NCI-H2081 (cell line): ENCODE measurements around the gene FBXL15.
"Not testable (repeated sequence)": the region's sequence is repeated elsewhere in the genome, so short reads cannot be mapped to it uniquely, and the experiment has no call there.

ENCODE experiments used
- DNase-seq, 2 experiments: peaks; one replicate each; lab custom pipeline; 2025; lab: John Stamatoyannopoulos, UW

The FBXL15 gene

DNA sequence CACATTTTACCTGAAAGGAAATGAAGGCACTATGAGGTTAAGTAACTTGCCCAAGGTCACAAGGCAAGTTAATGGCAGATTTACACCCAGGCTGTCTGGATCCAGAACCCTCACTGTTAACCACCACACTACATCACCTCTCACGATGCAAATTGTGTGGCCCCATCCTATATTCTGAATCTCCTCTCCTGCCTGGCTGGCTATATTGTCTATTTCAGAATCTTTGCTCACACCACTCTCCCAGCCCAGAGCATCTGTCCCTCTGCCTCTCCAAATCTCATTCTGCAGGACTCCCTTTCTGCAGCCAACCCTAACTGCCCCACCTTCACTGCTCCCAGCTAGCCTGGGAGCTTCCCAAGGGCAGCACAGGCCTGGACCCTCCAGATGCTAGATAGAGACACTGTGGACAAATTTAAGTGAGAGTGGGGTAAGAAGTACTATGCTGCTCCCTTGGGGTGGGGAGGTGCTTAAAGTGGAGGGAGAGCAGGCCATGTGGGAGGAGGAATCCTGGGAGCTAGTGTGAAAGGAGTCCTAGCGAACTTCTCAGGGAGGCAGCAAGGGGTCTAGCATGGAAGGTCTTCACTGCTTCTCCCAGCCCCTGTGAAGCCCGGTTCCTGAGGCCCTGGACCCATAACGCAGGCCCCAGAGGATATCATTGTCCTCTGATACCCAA lies 11.0 kb downstream of the FBXL15 start:
- DNase-seq, result peak in 1 of 2 experiments; percentile 11

DNA sequence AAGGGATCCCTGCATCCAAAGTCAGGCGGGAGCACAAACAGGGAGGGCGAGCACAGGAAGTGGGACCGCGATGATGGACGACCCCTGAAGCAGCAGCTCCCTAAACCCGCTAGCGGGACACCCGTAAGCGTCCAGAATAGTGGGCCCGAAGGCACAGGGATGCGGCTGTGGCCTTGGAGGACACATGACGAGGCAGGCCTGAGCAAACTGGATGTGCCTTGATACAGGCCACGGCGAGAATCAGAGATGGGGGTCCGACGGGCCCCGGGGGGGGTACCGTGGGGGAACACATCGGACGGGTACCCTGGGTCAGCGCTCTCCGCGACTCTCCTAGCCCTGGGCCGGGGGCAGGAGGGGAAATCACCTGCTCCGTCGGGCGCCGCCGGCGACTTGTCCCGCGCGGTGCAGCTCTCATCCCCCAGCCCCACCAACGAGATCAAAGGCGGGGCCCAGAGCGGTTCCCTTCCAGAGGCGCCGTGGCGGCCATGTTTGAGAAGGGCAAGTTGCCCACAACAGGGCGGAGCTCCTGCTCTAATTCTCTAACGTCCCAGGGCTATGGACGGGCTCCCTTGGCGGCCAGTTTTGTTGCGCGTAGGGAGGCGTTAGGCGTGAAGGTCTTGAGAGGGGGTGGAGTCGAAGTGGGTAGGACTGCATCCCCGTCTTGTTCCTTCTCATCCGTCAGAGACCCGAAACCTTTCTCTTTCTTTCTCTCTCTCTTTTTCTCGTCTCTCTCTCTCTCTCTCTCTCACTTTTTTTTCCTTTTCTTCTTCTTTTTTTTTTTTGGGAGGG lies 11.7 kb downstream of the FBXL15 start, which contains the start of gene CUEDC2:
Gene CUEDC2, minus strand, starts transcription at position 413 of the 789 bp plus-strand sequence. CDS start 7,386 bp downstream, outside the sequence.
- DNase-seq, result peak; percentile 90 to 94

DNA sequence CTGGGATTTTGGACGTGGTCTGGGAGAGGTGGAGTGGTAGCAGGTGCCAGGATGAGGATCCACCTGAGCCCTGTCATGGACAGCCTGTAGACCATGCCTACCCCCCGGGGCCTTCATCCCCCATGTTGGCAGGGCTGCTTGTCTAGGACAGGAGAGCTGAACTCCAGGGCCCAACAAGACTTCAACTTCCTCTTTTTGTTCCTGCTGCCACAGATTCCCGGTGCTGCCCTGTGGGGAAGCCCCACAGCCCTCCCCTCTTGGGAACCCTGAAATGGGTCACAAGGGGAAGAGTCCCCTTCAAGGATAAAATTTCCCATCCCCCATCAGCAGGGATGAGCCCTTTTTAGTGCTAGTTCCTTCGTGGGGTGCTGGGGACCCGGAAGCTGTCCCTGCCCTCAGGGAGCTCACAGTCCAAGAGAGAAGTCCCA lies 13.0 kb downstream of the FBXL15 start:
- no peak for DNase-seq

DNA sequence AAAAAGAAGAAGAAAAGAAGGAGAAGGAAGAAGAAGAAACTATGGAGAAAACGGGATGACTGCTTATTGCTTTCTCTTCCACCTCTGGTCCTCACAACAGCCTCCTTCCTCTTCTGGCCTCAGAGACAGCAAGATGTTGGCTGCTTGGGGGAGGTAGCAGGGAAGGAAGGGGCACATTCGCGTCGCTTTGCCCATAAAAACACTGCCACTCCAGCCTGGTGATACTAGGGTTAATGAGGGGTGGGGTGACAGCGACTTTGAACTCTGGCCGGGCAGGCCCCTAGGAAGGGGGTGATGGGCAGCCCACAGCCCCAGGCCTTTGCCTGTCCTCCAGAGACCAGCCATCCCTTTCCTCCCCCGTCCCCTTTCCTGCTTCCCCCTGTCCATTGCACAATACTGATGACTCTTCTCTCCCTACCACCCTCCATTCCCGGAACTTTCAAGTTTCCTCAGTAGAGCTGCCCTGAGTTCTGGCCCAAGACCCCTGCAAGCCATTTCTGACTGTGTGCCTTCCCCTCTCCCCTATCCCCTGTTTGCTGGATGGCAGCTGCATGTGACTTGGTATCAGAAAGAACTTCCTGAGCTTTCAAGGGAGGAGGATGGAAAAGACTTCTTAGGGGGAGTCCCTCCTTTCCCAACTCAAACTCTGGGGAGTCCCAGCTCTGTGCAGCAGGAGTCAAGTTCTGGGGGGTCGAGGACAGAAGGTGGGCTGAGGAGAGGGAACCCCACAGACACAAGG lies 13.9 kb downstream of the FBXL15 start:
- DNase-seq, result no peak

DNA sequence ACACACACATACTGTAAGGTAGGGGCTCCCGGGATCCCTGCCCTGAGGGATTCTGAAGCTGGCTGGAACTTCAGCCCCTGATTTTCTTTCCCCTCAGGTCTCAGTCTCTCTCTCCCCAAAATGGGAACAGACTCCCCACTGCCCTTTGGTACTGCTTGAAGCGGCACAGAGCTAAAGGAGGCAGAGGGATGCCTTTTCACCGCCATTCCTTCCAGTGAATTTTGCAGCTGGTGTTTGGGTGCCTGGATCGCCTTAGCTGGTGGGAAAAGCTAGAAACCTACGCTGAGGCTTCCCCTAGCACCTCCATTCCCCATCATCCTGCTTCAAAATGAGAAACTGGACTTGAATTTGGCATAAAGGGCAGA lies 14.5 kb downstream of the FBXL15 start:
- no peak for DNase-seq

DNA sequence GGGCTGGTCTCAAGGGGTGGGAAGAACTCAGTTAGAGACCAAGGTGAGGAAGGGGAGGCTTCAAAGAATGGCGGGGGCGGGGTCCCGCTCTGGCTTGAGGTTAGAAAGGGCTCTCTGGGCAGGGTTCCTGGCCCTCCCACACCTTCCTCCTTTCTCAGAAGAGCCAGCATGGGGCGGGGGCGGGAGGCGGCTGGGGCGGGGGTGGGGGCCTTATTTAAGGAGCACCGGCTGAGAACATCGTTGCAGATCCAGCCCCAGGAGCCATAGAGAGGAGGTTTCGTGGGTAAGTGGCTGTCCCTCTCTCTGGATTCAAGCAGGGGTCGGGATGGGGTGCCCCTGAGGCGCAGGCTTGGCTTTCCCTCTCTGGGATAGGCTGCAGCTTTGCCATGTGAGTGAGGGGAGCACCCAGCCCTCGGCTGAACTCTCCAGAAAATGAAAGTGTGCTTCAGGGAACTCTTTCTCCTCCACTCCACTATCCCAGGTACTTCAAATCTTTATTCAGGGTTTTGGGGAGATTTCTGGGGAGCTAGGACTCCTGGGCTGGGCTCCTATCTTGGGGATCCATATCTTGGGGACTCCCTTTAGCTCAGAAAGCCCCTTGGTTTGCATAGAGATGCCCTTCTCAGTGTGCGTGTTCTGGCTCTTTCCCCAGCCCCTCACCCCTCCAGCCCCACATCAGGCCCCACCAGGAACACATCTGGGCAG lies 15.0 kb downstream of the FBXL15 start:
- DNase-seq, result no peak

DNA sequence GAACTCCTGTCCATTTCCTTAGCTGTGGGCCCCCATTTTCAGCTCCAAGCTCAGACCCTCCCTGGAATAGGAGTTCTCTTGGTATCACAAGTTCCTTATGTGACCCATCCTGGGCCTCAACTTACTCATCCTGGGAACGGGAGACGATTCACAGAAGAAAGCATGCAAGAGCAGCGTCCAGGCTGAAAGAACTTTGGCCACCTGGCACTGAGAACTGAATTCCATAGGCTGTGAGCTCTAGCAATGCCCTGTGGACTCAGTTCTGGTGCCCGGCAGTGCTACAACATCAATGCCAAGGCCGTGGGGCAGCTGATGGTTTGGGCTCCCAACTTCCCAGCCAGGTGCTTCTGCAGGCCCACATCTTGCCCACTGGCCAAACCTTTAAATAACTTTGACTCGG lies 15.7 kb downstream of the FBXL15 start:
- DNase-seq, result no peak

DNA sequence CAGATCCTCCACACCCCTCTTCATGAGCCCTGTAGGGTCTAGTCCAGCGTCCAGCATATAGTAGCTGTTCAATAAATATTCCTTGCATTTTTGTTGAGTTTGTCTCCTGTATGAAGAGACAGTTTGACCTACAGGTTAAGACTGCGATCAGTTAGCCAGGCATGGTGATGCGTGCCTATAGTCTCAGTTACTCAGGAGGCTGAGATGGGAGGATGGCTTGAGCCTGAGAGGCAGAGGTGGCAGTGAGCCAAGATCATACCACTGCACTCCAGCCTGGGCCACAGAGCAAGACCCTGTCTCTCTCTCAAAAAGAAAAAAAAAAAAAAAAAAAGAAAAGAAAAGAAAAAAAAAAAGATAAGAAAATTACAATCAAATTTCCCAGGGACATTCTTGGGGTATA lies 16.9 kb downstream of the FBXL15 start:
- no peak for DNase-seq

DNA sequence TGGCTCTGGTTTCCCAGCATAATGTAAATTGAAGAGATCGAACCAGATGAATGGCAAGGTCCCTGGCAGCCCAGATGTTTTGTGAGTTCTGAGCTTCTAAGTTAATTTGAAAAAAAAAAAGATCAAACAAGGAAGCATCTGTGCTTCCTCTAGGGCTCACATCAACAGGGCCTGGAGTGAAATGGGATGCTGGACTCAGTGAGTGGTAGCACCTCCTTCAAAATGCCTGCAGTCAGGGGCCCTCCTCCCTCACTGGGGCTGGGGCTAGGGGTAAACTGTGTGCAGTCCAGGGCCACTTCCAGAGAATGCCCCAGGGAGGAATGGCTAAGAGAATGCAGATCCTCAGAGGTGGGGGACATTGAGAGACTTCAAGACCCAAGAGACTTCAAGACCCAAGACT lies 17.7 kb downstream of the FBXL15 start:
- DNase-seq, result no peak

DNA sequence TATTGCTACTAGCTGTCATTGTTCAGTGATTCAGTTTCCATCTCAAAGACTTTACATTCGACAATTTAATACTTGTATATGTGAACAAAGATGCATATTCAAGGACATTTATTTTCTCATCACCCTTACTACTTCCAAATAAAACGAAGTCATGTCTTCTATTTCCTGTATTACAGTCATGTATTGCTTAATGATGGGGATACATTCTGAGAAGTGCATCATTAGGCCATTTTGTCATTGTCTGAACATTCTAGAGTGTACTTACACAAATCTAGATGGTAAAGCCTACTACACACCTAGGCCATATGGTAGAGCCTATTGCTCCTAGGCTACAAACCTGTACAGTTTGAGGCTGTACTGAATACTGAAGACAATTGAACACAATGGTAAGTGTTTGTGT lies 24.2 kb downstream of the FBXL15 start:
- no peak for DNase-seq

DNA sequence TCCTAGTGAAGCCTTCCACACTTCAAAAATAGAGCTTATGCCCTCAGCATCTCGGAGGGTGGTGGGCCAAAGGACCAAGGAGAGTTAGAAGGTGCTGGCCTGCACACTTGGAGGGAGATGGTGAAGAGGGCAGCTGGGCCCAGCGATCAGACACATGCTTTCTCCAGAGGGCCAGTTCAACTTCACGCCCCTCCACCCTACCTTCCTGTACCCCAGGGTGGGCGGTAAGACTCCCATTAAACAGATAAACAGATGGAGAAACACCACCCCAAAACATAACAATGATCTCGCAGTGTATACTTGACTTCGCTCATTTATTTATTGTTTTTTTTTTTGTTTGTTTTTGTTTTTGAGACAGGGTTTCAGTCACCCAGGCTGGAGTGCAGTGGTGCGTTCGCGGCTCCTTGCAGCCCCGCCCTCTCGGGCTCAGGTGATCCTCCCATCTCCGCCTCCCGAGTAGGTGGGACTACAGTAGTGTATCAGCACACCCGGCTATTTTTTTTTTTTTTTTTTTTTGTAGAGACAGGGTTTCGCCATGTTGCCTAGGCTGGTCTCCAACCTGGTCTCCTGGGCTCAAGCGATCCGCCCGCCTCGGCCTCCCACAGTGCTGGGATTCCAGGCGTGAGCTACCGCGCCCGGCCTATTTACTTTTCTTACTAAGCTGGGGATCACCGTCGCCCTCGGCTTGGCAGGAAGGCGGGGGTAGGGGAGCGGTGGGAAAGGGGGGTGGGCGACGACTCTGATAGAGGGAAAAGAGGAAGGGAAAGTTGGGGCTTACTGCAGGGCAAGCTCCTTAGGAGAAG lies 28.9 kb downstream of the FBXL15 start:
- peak; percentile 68 to 80 for DNase-seq

DNA sequence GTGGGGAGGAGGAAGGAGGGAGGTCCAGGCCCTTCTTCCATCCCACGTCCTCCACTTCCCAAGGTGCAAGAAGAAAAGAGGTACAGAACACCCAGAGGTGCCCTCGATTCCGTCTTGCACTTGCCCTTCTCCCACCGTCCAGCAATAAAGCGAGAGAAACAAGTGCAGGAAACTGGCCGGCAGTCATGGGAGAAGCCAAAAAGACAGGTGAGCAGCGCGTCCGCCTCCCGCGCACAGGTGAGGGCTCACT lies 29.4 kb downstream of the FBXL15 start:
- no peak for DNase-seq

DNA sequence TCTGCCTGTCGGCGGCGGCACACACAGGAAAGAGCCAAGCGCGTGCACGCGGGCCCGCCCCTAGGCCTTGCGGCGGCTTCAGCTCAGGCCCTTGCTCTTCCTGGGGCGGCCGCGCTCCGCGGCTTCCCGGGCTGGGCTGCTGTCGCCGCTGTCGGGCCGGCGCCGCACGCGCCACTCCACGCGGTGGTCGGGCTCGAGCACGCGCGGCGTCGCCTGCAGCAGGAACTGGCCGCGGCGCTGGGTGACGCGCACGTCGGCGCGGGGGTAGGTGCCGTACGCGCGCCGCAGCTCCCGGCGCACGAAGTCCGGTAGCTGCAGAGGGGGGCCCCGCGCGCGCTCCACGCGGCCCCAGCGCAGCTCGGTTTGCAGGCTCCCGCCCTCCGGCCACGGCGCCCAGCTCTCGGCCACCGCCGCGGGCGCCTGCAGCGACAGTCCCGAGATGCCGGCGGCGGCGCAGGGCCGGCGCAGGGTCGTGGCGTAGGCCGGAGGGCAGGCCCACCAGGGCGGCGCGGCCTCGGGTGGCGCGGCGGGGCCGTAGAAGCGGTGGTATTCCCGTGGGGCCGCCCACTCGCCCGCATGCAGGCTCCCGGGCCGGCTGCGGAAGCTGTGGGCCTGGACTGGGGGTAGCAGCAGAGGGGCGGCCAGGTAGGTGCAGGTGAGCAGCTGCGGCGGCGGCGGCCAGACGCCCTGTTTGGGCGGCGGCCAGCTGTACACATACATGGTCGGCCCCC lies 29.9 kb downstream of the FBXL15 start:
- DNase-seq, result peak; percentile 84 to 90

DNA sequence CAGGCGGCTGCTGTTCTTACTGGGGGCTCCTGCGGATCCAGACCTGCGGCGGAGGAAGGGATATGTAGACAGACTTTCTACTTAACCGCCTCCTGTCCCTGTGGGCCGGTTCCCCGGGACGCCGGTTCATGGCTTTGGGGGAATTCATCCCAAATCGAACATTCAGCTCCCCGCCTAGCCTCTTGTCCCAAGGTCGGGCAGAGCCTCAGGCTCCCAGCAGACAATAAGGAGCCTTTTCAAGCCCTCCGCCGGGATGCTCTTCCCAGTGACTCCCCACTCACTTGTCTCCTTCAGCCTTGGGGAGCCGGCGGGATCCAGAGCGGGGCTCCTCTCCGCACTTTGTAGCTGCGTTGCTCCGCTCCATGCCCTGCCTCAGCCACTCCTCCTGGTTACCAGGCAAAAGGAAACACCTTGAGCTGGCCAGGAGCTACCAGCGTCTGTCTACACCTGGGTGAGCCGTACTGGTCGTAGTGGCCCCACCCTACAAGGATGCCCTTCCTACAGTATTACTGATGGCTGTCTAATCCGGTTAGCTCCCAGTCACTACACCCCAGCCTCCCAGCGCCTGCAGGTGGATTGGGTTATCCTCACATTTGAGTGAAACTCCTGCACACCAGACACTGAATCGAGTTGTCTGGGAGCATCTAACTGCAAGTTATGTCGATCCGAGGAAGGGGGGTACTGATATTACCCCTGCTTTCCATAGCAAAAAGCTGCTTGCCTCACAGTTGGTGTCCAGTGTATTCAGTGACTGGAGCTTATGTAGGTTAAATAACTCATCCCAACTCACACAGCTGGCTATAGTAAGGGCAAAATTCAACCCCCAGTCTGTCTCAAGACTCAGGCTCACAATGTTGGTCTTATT lies 30.7 kb downstream of the FBXL15 start, which contains the start of gene C10orf95:
Gene C10orf95, minus strand, starts transcription at position 439 of the 865 bp plus-strand sequence. CDS start 450 bp downstream, outside the sequence.
- peak in 1 of 2 experiments; percentile 4 for DNase-seq

DNA sequence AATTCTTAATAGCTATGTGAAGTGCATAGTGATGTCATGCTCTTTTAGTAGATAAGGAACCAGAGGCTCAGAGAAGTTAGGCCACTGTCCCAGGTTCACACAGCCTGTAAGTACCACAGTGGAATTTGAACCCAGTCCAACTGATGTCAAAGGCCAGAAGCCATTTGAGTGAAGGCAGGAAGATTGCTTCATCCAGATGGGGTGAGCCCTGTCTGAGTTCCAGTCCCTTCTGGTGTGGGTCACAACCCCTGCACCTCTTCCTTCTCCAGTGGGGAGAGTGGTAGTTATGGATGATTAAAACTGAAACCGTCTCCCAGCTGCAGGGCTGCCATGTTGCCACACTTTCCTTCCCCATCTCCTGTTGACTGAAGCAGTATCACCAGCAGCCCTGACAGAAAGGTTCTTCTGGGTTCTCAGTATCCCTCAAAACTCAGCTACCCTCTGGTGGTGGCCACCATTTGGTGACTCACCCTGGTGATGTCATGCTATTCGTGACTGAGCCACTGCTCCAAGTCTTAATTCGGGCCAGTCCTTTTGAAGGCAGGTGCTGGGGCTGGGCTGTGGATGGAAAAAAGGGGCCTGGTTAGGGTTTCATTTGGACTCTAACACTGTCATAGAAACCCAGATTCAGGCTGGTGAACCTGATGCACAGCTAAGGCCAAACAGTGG lies 32.2 kb downstream of the FBXL15 start:
- DNase-seq, result no peak

DNA sequence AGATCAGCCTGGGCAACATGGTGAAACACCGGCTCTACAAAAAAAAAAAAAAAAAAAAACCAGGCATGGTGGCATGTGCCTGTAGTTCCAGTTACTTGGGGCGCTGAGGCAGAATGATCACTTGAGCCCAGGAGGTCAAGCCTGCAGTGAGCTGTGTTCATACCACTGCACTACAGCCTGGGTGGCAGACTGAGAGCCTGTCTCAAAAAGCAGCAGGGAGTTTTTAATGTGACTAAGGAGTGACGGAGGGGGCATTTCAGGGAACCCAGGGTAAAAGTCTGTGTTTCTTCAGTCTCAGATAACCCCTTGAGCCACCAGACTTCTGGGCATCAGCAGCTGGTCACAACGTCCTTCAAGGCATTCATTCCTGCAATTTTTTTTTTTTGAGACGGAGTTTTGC lies 32.9 kb downstream of the FBXL15 start:
- DNase-seq, result no peak

DNA sequence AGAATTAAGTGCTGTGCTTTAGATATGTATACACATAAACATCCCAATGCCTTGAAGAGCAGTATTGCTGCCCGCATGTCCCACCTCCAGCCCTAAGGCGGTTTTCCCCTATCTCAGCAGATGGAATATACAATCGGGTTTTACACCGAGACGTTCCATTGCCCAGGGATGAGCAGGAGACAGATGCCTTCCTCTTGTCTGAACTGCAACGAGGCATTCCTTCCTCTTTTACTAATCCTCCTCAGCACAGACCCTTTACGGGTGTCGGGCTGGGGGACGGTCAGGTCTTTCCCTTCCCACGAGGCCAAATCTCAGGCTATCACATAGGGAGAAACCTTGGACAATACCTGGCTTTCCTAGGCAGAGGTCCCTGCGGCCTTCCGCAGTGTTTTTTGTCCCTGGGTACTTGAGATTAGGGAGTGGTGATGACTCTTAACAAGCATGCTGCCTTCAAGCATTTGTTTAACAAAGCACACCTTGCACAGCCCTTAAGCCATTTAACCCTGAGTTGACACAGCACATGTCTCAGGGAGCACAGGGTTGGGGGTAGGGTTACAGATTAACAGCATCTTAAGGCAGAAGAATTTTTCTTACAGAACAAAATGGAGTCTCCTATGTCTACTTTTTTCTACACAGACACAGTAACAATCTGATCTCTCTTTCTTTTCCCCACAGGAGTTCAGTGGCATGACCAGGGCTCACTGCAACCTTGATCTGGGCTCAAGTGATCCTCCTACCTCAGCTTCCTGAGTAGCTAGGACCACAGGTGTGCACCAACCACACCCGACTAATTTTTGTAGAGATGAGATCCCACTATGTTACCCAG lies 34.2 kb downstream of the FBXL15 start:
- not testable (repeated sequence) for DNase-seq

DNA sequence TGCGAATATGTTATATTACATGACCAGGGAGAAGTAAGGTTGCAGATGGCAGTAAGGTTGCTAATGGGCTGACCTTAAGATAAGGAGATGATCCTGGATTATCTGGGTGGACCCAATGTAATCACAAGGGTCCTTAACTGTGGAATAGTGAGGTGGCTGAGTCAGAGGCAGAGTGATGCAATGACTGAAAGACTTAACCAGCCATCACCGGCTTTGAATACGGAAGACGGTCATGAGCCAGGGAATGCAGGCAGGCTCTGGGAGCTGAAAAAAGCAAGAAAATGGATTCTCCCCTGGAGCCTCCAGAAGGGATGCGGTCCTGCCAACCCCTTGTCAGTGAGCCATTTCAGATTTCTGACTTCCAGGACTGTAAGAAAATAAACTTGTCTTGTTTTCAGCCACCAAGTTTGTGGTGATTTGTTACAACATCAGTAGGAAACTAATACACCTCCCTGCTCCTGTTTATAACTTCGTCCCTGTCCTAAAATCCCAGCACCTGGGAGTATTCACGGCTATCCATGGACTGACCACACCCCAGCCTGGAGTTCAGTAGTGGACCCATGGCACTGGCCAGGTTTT lies 35.3 kb downstream of the FBXL15 start:
- DNase-seq, result no peak
